Measurements from ENCODE around the gene F12.

Gene F12

DNA sequence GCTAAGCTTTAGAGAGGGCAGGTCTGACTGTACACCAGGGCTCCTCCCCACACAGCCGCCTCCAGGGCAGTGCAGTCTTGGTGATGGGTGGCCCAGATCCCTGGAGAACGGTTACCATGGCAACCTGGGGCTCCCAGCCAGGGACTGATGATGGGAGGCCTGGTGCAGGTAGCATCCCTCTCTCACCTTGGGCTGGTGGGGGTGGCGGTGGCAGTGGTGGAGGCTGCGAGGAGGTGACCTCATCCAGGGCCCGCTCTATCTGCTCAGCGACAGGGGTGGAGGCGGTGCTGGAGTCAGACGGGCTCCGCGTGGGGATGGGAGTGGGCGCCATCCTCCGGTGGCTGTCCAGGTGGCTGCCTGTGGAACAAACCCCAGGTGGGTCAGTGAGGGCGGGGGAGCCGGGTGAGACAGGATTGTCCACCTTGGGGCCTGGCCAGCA lies 49.6 kb upstream of the F12 start (continued):
- TF ChIP-seq, protein P1, sequence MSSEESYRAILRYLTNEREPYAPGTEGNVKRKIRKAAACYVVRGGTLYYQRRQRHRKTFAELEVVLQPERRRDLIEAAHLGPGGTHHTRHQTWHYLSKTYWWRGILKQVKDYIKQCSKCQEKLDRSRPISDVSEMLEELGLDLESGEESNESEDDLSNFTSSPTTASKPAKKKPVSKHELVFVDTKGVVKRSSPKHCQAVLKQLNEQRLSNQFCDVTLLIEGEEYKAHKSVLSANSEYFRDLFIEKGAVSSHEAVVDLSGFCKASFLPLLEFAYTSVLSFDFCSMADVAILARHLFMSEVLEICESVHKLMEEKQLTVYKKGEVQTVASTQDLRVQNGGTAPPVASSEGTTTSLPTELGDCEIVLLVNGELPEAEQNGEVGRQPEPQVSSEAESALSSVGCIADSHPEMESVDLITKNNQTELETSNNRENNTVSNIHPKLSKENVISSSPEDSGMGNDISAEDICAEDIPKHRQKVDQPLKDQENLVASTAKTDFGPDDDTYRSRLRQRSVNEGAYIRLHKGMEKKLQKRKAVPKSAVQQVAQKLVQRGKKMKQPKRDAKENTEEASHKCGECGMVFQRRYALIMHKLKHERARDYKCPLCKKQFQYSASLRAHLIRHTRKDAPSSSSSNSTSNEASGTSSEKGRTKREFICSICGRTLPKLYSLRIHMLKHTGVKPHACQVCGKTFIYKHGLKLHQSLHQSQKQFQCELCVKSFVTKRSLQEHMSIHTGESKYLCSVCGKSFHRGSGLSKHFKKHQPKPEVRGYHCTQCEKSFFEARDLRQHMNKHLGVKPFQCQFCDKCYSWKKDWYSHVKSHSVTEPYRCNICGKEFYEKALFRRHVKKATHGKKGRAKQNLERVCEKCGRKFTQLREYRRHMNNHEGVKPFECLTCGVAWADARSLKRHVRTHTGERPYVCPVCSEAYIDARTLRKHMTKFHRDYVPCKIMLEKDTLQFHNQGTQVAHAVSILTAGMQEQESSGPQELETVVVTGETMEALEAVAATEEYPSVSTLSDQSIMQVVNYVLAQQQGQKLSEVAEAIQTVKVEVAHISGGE (tag by site-specific recombination; conservative IDR thresholded peaks at IDR 0.05; ENCODE audit: low read depth), result no peak
- no peak for TF ChIP-seq ZBTB48 (tag by site-specific recombination; IDR thresholded peaks at IDR 0.05)
- peak; percentile 88 for TF ChIP-seq EGR2 (tag by site-specific recombination; IDR thresholded peaks at IDR 0.05; ENCODE audit: low read depth)
- TF ChIP-seq ZNF311 (tag by site-specific recombination; IDR thresholded peaks at IDR 0.05; ENCODE audit: borderline replicate concordance), result no peak
- TF ChIP-seq OSR2 (tag by site-specific recombination; IDR thresholded peaks at IDR 0.05), result no peak
- TF ChIP-seq, protein P2, sequence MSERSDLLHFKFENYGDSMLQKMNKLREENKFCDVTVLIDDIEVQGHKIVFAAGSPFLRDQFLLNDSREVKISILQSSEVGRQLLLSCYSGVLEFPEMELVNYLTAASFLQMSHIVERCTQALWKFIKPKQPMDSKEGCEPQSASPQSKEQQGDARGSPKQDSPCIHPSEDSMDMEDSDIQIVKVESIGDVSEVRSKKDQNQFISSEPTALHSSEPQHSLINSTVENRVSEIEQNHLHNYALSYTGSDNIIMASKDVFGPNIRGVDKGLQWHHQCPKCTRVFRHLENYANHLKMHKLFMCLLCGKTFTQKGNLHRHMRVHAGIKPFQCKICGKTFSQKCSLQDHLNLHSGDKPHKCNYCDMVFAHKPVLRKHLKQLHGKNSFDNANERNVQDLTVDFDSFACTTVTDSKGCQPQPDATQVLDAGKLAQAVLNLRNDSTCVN (tag by site-specific recombination; optimal IDR thresholded peaks at IDR 0.05), result no peak
- TF ChIP-seq ZNF623 (tag by site-specific recombination; IDR thresholded peaks at IDR 0.05), result no peak
- TF ChIP-seq, protein P3, sequence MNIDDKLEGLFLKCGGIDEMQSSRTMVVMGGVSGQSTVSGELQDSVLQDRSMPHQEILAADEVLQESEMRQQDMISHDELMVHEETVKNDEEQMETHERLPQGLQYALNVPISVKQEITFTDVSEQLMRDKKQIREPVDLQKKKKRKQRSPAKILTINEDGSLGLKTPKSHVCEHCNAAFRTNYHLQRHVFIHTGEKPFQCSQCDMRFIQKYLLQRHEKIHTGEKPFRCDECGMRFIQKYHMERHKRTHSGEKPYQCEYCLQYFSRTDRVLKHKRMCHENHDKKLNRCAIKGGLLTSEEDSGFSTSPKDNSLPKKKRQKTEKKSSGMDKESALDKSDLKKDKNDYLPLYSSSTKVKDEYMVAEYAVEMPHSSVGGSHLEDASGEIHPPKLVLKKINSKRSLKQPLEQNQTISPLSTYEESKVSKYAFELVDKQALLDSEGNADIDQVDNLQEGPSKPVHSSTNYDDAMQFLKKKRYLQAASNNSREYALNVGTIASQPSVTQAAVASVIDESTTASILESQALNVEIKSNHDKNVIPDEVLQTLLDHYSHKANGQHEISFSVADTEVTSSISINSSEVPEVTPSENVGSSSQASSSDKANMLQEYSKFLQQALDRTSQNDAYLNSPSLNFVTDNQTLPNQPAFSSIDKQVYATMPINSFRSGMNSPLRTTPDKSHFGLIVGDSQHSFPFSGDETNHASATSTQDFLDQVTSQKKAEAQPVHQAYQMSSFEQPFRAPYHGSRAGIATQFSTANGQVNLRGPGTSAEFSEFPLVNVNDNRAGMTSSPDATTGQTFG (tag by site-specific recombination; IDR thresholded peaks at IDR 0.05; ENCODE audit: borderline replicate concordance), result no peak

DNA sequence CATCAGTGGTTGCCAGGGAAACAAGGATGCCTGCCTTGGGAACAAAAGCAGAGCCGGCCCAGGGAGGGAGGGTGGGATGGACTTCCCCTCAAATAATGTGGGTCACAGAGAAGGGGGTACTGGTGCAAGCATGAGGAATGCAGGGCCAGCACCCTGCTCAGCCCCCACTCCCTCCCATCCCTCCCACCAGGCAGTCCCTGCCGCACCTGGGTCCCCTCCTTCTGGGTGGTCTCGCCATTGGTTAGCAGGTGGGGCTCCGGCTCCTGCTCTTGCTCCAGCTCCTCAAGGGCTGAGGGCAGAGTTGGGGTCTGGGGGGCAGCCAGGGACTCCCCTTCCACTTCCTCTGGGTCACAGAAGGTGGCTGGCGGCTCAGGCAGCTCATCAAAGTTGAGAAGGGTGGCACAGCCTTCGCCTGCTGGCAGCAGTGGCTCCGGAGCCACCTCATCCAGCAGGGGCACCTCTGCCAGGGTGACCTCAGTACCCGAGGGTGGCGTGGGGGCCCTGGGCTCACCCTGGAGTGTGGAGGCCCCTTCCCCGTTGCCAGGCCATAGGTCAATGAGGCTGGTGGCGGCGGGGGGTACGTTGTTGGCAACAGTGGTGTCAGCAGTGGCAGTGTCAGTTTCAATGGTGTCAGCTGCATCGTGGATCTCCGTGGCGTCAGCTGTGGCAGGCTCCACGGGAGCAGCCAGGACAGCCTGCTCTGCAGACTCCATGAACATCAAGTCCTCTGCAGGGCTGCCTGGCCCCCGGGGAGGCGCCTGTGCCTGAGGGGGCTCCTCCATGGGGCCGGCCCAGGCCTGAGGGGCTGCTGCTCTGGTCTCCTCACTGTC lies 48.7 kb upstream of the F12 start:
- Histone ChIP-seq H3K27ac (ENCODE audit: extremely low read depth, low read depth, low read length) (no peak overlapping the region), H3K9me3 (ENCODE audit: control insufficient read depth, insufficient read depth, low read depth, low read length) (no peaks in the 10 kb centered on the region), H3K4me1 (ENCODE audit: control insufficient read depth, insufficient read depth, low read length) (peaks cover 8% of the 10 kb centered on the region), H3K4me3 (ENCODE audit: low read depth, low read length) (no peak overlapping the region), H3K36me3 (ENCODE audit: control insufficient read depth in 2 of 2, insufficient read depth in 1 of 2, low read length in 2 of 2) (peaks cover 4 to 53% of the 10 kb centered on the region in 2 experiments; a peak in 2 of 3 replicates)
- ChIA-PET CTCF (interaction anchor here (0.7 to 2.9 kb wide), 20 partner anchors 11 to 150 kb away, joined by 3 to 24 read pairs (median 5); partner anchors contain the start of genes MXD3, PDLIM7, PRR7 and SLC34A1), POLR2A (interaction anchor here (0.6 to 5.4 kb wide), 18 partner anchors 8 to 447 kb away, joined by 3 to 89 read pairs (median 6); partner anchors contain the start of genes DBN1, GRK6, MXD3 and PDLIM7)
- TF ChIP-seq, protein P4, sequence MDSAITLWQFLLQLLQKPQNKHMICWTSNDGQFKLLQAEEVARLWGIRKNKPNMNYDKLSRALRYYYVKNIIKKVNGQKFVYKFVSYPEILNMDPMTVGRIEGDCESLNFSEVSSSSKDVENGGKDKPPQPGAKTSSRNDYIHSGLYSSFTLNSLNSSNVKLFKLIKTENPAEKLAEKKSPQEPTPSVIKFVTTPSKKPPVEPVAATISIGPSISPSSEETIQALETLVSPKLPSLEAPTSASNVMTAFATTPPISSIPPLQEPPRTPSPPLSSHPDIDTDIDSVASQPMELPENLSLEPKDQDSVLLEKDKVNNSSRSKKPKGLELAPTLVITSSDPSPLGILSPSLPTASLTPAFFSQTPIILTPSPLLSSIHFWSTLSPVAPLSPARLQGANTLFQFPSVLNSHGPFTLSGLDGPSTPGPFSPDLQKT (IDR thresholded peaks at IDR 0.05; ENCODE audit: borderline replicate concordance, low read depth, low read length), result no peak
- no peak for TF ChIP-seq OSR2 (tag by site-specific recombination; IDR thresholded peaks at IDR 0.05)
- TF ChIP-seq ZNF677 (tag by site-specific recombination; IDR thresholded peaks at IDR 0.05), result no peak
- no peak for TF ChIP-seq ZNF76 (tag by site-specific recombination; IDR thresholded peaks at IDR 0.05; ENCODE audit: borderline replicate concordance, low read depth)
- TF ChIP-seq, protein P5, sequence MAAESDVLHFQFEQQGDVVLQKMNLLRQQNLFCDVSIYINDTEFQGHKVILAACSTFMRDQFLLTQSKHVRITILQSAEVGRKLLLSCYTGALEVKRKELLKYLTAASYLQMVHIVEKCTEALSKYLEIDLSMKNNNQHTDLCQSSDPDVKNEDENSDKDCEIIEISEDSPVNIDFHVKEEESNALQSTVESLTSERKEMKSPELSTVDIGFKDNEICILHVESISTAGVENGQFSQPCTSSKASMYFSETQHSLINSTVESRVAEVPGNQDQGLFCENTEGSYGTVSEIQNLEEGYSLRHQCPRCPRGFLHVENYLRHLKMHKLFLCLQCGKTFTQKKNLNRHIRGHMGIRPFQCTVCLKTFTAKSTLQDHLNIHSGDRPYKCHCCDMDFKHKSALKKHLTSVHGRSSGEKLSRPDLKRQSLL (tag by site-specific recombination; IDR thresholded peaks at IDR 0.05), result 0 out of 2 replicates have a peak, but pooled peaks have one; percentile 49
- no peak for TF ChIP-seq ZNF791 (tag by site-specific recombination; IDR thresholded peaks at IDR 0.05)
- TF ChIP-seq KLF1 (tag by site-specific recombination; IDR thresholded peaks at IDR 0.05), result no peak
- no peak for TF ChIP-seq ZNF610 (tag by site-specific recombination; IDR thresholded peaks at IDR 0.05; ENCODE audit: borderline replicate concordance)
- TF ChIP-seq ZNF23 (tag by site-specific recombination; IDR thresholded peaks at IDR 0.05; ENCODE audit: borderline replicate concordance), result no peak
- TF ChIP-seq GFI1B (tag by site-specific recombination; IDR thresholded peaks at IDR 0.05), result no peak
- no peak for TF ChIP-seq ZNF626 (tag by site-specific recombination; IDR thresholded peaks at IDR 0.05)
- no peak for TF ChIP-seq ZSCAN23 (tag by site-specific recombination; IDR thresholded peaks at IDR 0.05)
- no peak for TF ChIP-seq SCRT2 (tag by site-specific recombination; IDR thresholded peaks at IDR 0.05)
- no peak for TF ChIP-seq ZNF155 (tag by site-specific recombination; IDR thresholded peaks at IDR 0.05)
- TF ChIP-seq, protein P6, sequence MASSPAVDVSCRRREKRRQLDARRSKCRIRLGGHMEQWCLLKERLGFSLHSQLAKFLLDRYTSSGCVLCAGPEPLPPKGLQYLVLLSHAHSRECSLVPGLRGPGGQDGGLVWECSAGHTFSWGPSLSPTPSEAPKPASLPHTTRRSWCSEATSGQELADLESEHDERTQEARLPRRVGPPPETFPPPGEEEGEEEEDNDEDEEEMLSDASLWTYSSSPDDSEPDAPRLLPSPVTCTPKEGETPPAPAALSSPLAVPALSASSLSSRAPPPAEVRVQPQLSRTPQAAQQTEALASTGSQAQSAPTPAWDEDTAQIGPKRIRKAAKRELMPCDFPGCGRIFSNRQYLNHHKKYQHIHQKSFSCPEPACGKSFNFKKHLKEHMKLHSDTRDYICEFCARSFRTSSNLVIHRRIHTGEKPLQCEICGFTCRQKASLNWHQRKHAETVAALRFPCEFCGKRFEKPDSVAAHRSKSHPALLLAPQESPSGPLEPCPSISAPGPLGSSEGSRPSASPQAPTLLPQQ (tag by site-specific recombination; IDR thresholded peaks at IDR 0.05), result no peak
- TF ChIP-seq BCL11B (tag by site-specific recombination; IDR thresholded peaks at IDR 0.05; ENCODE audit: low read depth), result no peak
- no peak for TF ChIP-seq ZNF426 (tag by site-specific recombination; IDR thresholded peaks at IDR 0.05)

Data from HEK293 (cell line).